Peyer's patch (tissue), 4 donors: ENCODE measurements around the gene SSUH2. TPM values are rescaled to one million over a fixed set of nuclear protein-coding genes. Genes with fewer than 3 reads are reported as not detected.

ENCODE experiments used
- DNase-seq, 3 donors: peaks; one replicate each; pipeline ENCODE4 v3.0.0-alpha.2; 2017 to 2019
- H3K27ac ChIP-seq, 4 donors: fragments of 200-600 bp; sonication (generic); one replicate each; pipeline ENCODE4 v1.5.1; 2016 to 2019
- H3K27me3 ChIP-seq, 2 donors: fragments of 200-600 bp; sonication (generic); one replicate each; pipeline ENCODE4 v1.5.1; 2019
- H3K36me3 ChIP-seq, 3 donors: fragments of 200-600 bp; sonication (generic); one replicate each; pipeline ENCODE4 v1.5.1; 2016 to 2019
- H3K4me1 ChIP-seq, 4 donors: fragments of 200-600 bp; sonication (generic); one replicate each; pipeline ENCODE4 v1.5.1; 2016 to 2019
- H3K4me3 ChIP-seq, 4 donors: fragments of 200-600 bp; sonication (generic); 1 replicate in 3 of 4; 2 replicates in 1 of 4; pipeline ENCODE4 v1.5.1; 2016 to 2019; ENCODE audit warnings: mild to moderate bottlenecking in 1 of 4
- H3K9me3 ChIP-seq, 4 donors: fragments of 200-600 bp; sonication (generic); one replicate each; pipeline ENCODE4 v1.5.1; 2016 to 2019; ENCODE audit warnings: mild to moderate bottlenecking in 1 of 4
- CTCF ChIP-seq, 6 experiments: fragments of 450-650 bp in 4 of 6; fragments of 200-600 bp in 2 of 6; sonication (generic) in 1 of 6; IDR thresholded peaks; one replicate each; pipeline ENCODE4 v1.5.1; 2017 to 2019; ENCODE audit warnings: antibody characterized with exemption in 6 of 6, mild to moderate bottlenecking in 3 of 6, moderate library complexity in 1 of 6
- POLR2A ChIP-seq, 2 donors: fragments of 450-650 bp; IDR thresholded peaks; one replicate each; pipeline ENCODE4 v1.5.1; 2017; ENCODE audit warnings: antibody characterized with exemption in 2 of 2, mild to moderate bottlenecking in 2 of 2, moderate library complexity in 2 of 2
- total RNA-seq, 4 donors: library from RNA; depleted of rRNA; stranded (reverse); fragments of >200 nt; gene quantifications; one replicate each; pipeline ENCODE4 v1.1.0, GENCODE V29; 2016

The SSUH2 gene
- total RNA-seq, 4 donors from 2014 or later = 1.7 to 38.4 (median 21.6) TPM

GRCh38 chr3:8618950-8619349 lies 25.6 kb downstream of the SSUH2 start:
- Histone ChIP-seq H3K9me3 (no peaks in the 10 kb centered on the region), H3K4me3 (no peak overlapping the region), H3K27me3 (no peaks in the 10 kb centered on the region), H3K4me1 (peaks cover 0 to 5% (median 0%) of the 10 kb centered on the region in 4 donors), H3K36me3 (no peaks in the 10 kb centered on the region), H3K27ac (no peak overlapping the region)
- TF ChIP-seq CTCF (IDR thresholded peaks at IDR 0.05) = no peak
- TF ChIP-seq POLR2A (IDR thresholded peaks at IDR 0.05) = no peak
- DNase-seq = peak in 1 of 3 donors; percentile 21

GRCh38 chr3:8617921-8618320 lies 26.7 kb downstream of the SSUH2 start:
- Histone ChIP-seq H3K4me1 (no peaks in the 10 kb centered on the region), H3K36me3 (no peaks in the 10 kb centered on the region), H3K4me3 (no peak overlapping the region), H3K9me3 (no peaks in the 10 kb centered on the region), H3K27ac (no peak overlapping the region), H3K27me3 (no peaks in the 10 kb centered on the region)
- DNase-seq = no peak
- TF ChIP-seq CTCF (IDR thresholded peaks at IDR 0.05) (no peak), POLR2A (IDR thresholded peaks at IDR 0.05) (no peak)

GRCh38 chr3:8610951-8611350 lies 33.6 kb downstream of the SSUH2 start:
- no peaks in the 10 kb centered on the region for H3K4me1 ChIP-seq
- no peak overlapping the region for H3K27ac ChIP-seq
- TF ChIP-seq POLR2A (IDR thresholded peaks at IDR 0.05) = no peak
- TF ChIP-seq CTCF (IDR thresholded peaks at IDR 0.05) = no peak
- no peak overlapping the region for H3K4me3 ChIP-seq
- H3K27me3 ChIP-seq = no peaks in the 10 kb centered on the region
- DNase-seq = no peak
- no peaks in the 10 kb centered on the region for H3K36me3 ChIP-seq
- H3K9me3 ChIP-seq = no peaks in the 10 kb centered on the region

- Histone ChIP-seq H3K9me3 (no peaks in the 10 kb centered on the region), H3K4me1 (no peaks in the 10 kb centered on the region), H3K36me3 (no peaks in the 10 kb centered on the region), H3K4me3 (no peak overlapping the region), H3K27ac (no peak overlapping the region), H3K27me3 (no peaks in the 10 kb centered on the region)
- no peak for DNase-seq
- TF ChIP-seq CTCF (IDR thresholded peaks at IDR 0.05) (no peak), POLR2A (IDR thresholded peaks at IDR 0.05) (no peak)
Observed at GRCh38 chr3:8608791-8609467, 35.7 kb downstream of the SSUH2 start.

GRCh38 chr3:8608041-8608790 lies 36.4 kb downstream of the SSUH2 start:
- Histone ChIP-seq H3K4me3 (no peak overlapping the region), H3K36me3 (no peaks in the 10 kb centered on the region), H3K4me1 (no peaks in the 10 kb centered on the region), H3K9me3 (no peaks in the 10 kb centered on the region), H3K27me3 (no peaks in the 10 kb centered on the region), H3K27ac (no peak overlapping the region)
- DNase-seq = no peak
- no peak for TF ChIP-seq POLR2A (IDR thresholded peaks at IDR 0.05)
- no peak for TF ChIP-seq CTCF (IDR thresholded peaks at IDR 0.05)
